GM12878 (cell line): ENCODE results near the gene NRXN3. TPM values are rescaled to one million over a fixed set of nuclear protein-coding genes. Genes with fewer than 3 reads are reported as not detected.

Experiments
- ATAC-seq: fragments of 200-7000 bp; cut with Tn5 transposase; 3 replicates; pipeline ENCODE4 v1.9.1; 2020; ENCODE audit warnings: mild to moderate bottlenecking, moderate library complexity
- BruUV-seq: library from RNA; stranded (reverse); fragments of 400-500 nt; replicated peaks from 2 replicates; lab custom pipeline; 2021; lab: Mats Ljungman, UMichigan
- CTCF ChIA-PET: fragments of 300-600 bp; sonication (Branson Sonifier 250); formaldehyde crosslinking; extraction: SDS; loops from one replicate; lab custom pipeline; 2021; ENCODE audit warnings: inconsistent platforms; lab: Yijun Ruan, JAX
- POLR2A ChIA-PET: fragments of 350-600 bp; formaldehyde crosslinking; extraction: SDS; loops from one replicate; lab custom pipeline; 2021; ENCODE audit warnings: inconsistent platforms; lab: Charles Lee
- RAD21 ChIA-PET: fragments of 300-600 bp; sonication (Branson Sonifier 250); formaldehyde crosslinking; loops from one replicate; lab custom pipeline; 2023; ENCODE audit warnings: antibody characterized with exemption; ENCODE audit not compliant: unreplicated experiment; lab: Charles Lee
- SMC1A ChIA-PET: fragments of 300-600 bp; sonication (Branson Sonifier 250); formaldehyde crosslinking; loops from one replicate; lab custom pipeline; 2023; ENCODE audit not compliant: unreplicated experiment, uncharacterized antibody; lab: Charles Lee
- DNase-seq: peaks from one replicate; pipeline ENCODE4 v3.0.0-alpha.2; 2011; ENCODE audit warnings: low read depth, low spot score
- FAIRE-seq: peaks from 3 replicates; lab custom pipeline; 2011; peaks lifted over from hg19 to GRCh38; lab: Jason Lieb, UNC
- H2AFZ ChIP-seq: 2 replicates; pipeline ENCODE4 v1.6.0; 2011; ENCODE audit warnings: low read depth, low read length, control low read depth; ENCODE audit not compliant: control insufficient read depth
- H3K27ac ChIP-seq: 2 replicates; pipeline ENCODE4 v1.5.1; 2011; ENCODE audit warnings: control low read depth; ENCODE audit not compliant: control insufficient read depth, insufficient read depth
- H3K27me3 ChIP-seq, 2 experiments: replicated peaks in 1 of 2; 2 replicates each; pipeline versions ENCODE4 v1.6.0 to v1.6.1; 2011; ENCODE audit warnings: low read length in 1 of 2; ENCODE audit not compliant: control insufficient read depth in 2 of 2, insufficient read depth in 2 of 2
- H3K36me3 ChIP-seq, 2 experiments: 2 replicates each; pipeline ENCODE4 v1.5.1; 2011; ENCODE audit warnings: low read length in 1 of 2; ENCODE audit not compliant: control insufficient read depth in 2 of 2, insufficient read depth in 2 of 2
- H3K4me1 ChIP-seq: 2 replicates; pipeline ENCODE4 v1.6.1; 2011; ENCODE audit warnings: mild to moderate bottlenecking, low read length, moderate library complexity, mixed read lengths; ENCODE audit not compliant: control insufficient read depth, insufficient read depth
- H3K4me2 ChIP-seq: 2 replicates; pipeline ENCODE4 v1.6.0; 2011; ENCODE audit warnings: control low read depth; ENCODE audit not compliant: control insufficient read depth, insufficient read depth
- H3K4me3 ChIP-seq: fragments of 200-600 bp; sonication (generic); 2 replicates; pipeline ENCODE4 v1.5.1; 2016
- H3K79me2 ChIP-seq: 2 replicates; pipeline ENCODE4 v1.6.0; 2011; ENCODE audit warnings: low read length; ENCODE audit not compliant: control insufficient read depth, insufficient read depth
- H3K9ac ChIP-seq: 2 replicates; pipeline ENCODE4 v1.8.0; 2011; ENCODE audit warnings: low read length, control low read depth, mixed read lengths; ENCODE audit not compliant: control insufficient read depth, insufficient read depth
- H3K9me3 ChIP-seq: replicated peaks from 3 replicates; pipeline ENCODE4 v1.5.1; 2011; ENCODE audit warnings: mild to moderate bottlenecking, low read length; ENCODE audit not compliant: control insufficient read depth, insufficient read depth
- H4K20me1 ChIP-seq: 2 replicates; pipeline ENCODE4 v1.6.0; 2011; ENCODE audit not compliant: control insufficient read depth, insufficient read depth
- EED ChIP-seq: sonication (generic); IDR thresholded peaks from 2 replicates; pipeline ENCODE4 v1.6.1; 2016; ENCODE audit warnings: antibody characterized with exemption, low read depth
- GATAD2B ChIP-seq: fragments of 450-650 bp; conservative IDR thresholded peaks from 2 replicates; pipeline ENCODE4 v1.6.1; 2017; ENCODE audit warnings: low read depth, mild to moderate bottlenecking, moderate library complexity
- HDAC6 ChIP-seq: fragments of 200-600 bp; sonication (generic); IDR thresholded peaks from one replicate; pipeline ENCODE4 v1.8.0; 2017; ENCODE audit warnings: antibody characterized with exemption; ENCODE audit not compliant: unreplicated experiment
- IRF4 ChIP-seq: IDR thresholded peaks from 2 replicates; pipeline ENCODE4 v1.6.1; 2011; ENCODE audit warnings: low read depth, low read length
- KAT2A ChIP-seq: conservative IDR thresholded peaks from 2 replicates; pipeline ENCODE4 v1.6.1; 2011; ENCODE audit warnings: low read depth, low read length; ENCODE audit not compliant: control insufficient read depth
- MXI1 ChIP-seq: fragments of 150-350 bp; IDR thresholded peaks from 2 replicates; pipeline ENCODE4 v1.6.1; 2011; ENCODE audit warnings: low read depth, mild to moderate bottlenecking, inconsistent platforms, low read length, improper control_type of control experiment
- NFXL1 ChIP-seq: fragments of 450-650 bp; IDR thresholded peaks from 2 replicates; pipeline ENCODE4 v1.6.1; 2017; ENCODE audit warnings: antibody characterized with exemption, mild to moderate bottlenecking, borderline replicate concordance
- RCOR1 ChIP-seq: conservative IDR thresholded peaks from 2 replicates; pipeline ENCODE4 v1.6.1; 2012; ENCODE audit warnings: low read depth, low read length, improper control_type of control experiment
- SIN3A ChIP-seq: IDR thresholded peaks from 2 replicates; pipeline ENCODE4 v1.6.1; 2012; ENCODE audit warnings: low read depth, low read length, improper control_type of control experiment
- ZNF24 ChIP-seq: fragments of 450-650 bp; IDR thresholded peaks from 2 replicates; pipeline ENCODE4 v1.6.1; 2017; ENCODE audit warnings: antibody characterized with exemption, mild to moderate bottlenecking
- ZNF274 ChIP-seq: IDR thresholded peaks from one replicate; pipeline ENCODE4 v1.8.0; 2011; ENCODE audit not compliant: insufficient read length, insufficient read depth
- ZZZ3 ChIP-seq: IDR thresholded peaks from 2 replicates; pipeline ENCODE4 v1.6.1; 2011; ENCODE audit warnings: low read depth; ENCODE audit not compliant: control insufficient read depth, insufficient read length
- WGBS: methylation state at CpG from one replicate; pipeline ENCODE4 v1.1.6; 2016; ENCODE audit warnings: low lambda C conversion rate; ENCODE audit not compliant: insufficient replicate concordance, insufficient coverage; ENCODE audit errors: missing lambda C conversion rate; 5-methylcytosine and 5-hydroxymethylcytosine counted together
- in situ Hi-C: fragments of 300-500 bp; cut with MboI; formaldehyde crosslinking; loops from 9 replicates; pipeline ENCODE4 v1.14.3; 2018; ENCODE audit warnings: mixed read lengths
- intact Hi-C: fragments of 100-400 bp; cut with micrococcal nuclease; formaldehyde crosslinking; loops from one replicate; pipeline ENCODE4 v1.14.2; 2022; ENCODE audit not compliant: unreplicated experiment
- polyA plus RNA-seq, 11 experiments: library from polyadenylated mRNA; depleted of rRNA in 4 of 11; unstranded in 6 of 11; stranded (reverse) in 5 of 11; fragments of >200 nt; fragmentation: Nextera tagmentation in 4 of 11; fragmentation: Illumina TruSeq in 1 of 11; extraction: Ambion mirVana in 4 of 11; extraction: Trizol in 1 of 11; gene quantifications; 1 replicate in 1 of 11; 2 replicates in 10 of 11; pipeline versions ENCODE4 v1.2.1 to v1.2.3, GENCODE V29; 2011 to 2016; ENCODE audit warnings: inconsistent platforms in 2 of 11, missing spikeins in 2 of 11, low read depth in 1 of 11
- total RNA-seq, 4 experiments: library from RNA; depleted of rRNA in 3 of 4; stranded (reverse); fragments of >200 nt in 3 of 4; fragmentation: Illumina TruSeq in 1 of 4; extraction: Trizol in 1 of 4; gene quantifications; 2 replicates each; pipeline versions ENCODE4 v1.2.1 to v1.2.3, GENCODE V29; 2013 to 2021
- TF ChIP-seq, protein P1 (sequence below), 3 experiments: IDR thresholded peaks in 2 of 3; conservative IDR thresholded peaks in 1 of 3; 2 replicates each; pipeline ENCODE4 v1.5.1; 2011; ENCODE audit warnings: low read depth in 3 of 3, low read length in 3 of 3, mild to moderate bottlenecking in 3 of 3, control low read depth in 2 of 3, moderate library complexity in 2 of 3, inconsistent platforms in 1 of 3, mixed read lengths in 1 of 3; ENCODE audit not compliant: control insufficient read depth in 2 of 3, insufficient read depth in 1 of 3; ENCODE audit errors: extremely low read depth in 1 of 3
- TF ChIP-seq, protein P2 (sequence below): fragments of 450-650 bp; IDR thresholded peaks from 2 replicates; pipeline ENCODE4 v1.6.1; 2017; ENCODE audit warnings: mild to moderate bottlenecking, low read depth, inconsistent platforms; ENCODE audit not compliant: poor library complexity, severe bottlenecking
- TF ChIP-seq, protein P3 (sequence below): fragments of 450-650 bp; IDR thresholded peaks from 2 replicates; pipeline ENCODE4 v1.6.1; 2017; ENCODE audit warnings: mild to moderate bottlenecking, moderate library complexity

NRXN3 gene
- total and polyA plus RNA-seq, 10 of the 15 experiments (the other 5 are each of a cell fraction or from before 2014, with no cell fraction given), result 0.52 to 3.3 (median 1.4) TPM

DNA sequence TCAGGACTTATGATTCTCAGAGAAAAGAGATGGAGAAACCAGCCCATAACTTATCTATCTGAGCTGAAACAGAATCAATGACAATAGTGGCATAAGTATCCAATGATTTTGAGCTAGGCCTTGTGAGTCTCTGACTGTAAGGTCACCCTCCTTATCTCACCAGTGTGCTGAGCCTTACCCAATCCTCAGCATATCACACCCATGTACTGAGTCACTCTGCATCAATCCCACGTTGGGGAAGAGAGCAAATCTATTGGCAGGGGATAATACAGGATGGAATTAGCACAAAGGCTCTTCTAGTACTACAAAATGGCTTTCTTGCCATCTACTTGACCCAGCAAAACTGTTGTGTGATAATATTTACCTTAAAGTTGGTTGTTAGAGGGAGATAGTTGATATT lies 997.8 kb downstream of the NRXN3 start:
- intact Hi-C loops, result no loop called here
- TF ChIP-seq RCOR1, result no peak
- TF ChIP-seq ZNF24, result no peak
- TF ChIP-seq, protein P1, sequence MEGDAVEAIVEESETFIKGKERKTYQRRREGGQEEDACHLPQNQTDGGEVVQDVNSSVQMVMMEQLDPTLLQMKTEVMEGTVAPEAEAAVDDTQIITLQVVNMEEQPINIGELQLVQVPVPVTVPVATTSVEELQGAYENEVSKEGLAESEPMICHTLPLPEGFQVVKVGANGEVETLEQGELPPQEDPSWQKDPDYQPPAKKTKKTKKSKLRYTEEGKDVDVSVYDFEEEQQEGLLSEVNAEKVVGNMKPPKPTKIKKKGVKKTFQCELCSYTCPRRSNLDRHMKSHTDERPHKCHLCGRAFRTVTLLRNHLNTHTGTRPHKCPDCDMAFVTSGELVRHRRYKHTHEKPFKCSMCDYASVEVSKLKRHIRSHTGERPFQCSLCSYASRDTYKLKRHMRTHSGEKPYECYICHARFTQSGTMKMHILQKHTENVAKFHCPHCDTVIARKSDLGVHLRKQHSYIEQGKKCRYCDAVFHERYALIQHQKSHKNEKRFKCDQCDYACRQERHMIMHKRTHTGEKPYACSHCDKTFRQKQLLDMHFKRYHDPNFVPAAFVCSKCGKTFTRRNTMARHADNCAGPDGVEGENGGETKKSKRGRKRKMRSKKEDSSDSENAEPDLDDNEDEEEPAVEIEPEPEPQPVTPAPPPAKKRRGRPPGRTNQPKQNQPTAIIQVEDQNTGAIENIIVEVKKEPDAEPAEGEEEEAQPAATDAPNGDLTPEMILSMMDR (IDR thresholded peaks at IDR 0.05 in 2 of 3, conservative IDR thresholded peaks at IDR 0.05 in 1 of 3; ENCODE audit: control insufficient read depth in 2 of 3, extremely low read depth in 1 of 3, insufficient read depth in 1 of 3, low read depth in 3 of 3, low read length in 3 of 3), result no peak
- TF ChIP-seq EED, result no peak
- TF ChIP-seq, protein P2, sequence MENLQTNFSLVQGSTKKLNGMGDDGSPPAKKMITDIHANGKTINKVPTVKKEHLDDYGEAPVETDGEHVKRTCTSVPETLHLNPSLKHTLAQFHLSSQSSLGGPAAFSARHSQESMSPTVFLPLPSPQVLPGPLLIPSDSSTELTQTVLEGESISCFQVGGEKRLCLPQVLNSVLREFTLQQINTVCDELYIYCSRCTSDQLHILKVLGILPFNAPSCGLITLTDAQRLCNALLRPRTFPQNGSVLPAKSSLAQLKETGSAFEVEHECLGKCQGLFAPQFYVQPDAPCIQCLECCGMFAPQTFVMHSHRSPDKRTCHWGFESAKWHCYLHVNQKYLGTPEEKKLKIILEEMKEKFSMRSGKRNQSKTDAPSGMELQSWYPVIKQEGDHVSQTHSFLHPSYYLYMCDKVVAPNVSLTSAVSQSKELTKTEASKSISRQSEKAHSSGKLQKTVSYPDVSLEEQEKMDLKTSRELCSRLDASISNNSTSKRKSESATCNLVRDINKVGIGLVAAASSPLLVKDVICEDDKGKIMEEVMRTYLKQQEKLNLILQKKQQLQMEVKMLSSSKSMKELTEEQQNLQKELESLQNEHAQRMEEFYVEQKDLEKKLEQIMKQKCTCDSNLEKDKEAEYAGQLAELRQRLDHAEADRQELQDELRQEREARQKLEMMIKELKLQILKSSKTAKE, result no peak
- TF ChIP-seq KAT2A, result no peak
- TF ChIP-seq GATAD2B, result no peak
- no peak for TF ChIP-seq MXI1
- TF ChIP-seq NFXL1, result no peak
- no peak for TF ChIP-seq ZZZ3
- no peak for TF ChIP-seq IRF4
- TF ChIP-seq, protein P3, sequence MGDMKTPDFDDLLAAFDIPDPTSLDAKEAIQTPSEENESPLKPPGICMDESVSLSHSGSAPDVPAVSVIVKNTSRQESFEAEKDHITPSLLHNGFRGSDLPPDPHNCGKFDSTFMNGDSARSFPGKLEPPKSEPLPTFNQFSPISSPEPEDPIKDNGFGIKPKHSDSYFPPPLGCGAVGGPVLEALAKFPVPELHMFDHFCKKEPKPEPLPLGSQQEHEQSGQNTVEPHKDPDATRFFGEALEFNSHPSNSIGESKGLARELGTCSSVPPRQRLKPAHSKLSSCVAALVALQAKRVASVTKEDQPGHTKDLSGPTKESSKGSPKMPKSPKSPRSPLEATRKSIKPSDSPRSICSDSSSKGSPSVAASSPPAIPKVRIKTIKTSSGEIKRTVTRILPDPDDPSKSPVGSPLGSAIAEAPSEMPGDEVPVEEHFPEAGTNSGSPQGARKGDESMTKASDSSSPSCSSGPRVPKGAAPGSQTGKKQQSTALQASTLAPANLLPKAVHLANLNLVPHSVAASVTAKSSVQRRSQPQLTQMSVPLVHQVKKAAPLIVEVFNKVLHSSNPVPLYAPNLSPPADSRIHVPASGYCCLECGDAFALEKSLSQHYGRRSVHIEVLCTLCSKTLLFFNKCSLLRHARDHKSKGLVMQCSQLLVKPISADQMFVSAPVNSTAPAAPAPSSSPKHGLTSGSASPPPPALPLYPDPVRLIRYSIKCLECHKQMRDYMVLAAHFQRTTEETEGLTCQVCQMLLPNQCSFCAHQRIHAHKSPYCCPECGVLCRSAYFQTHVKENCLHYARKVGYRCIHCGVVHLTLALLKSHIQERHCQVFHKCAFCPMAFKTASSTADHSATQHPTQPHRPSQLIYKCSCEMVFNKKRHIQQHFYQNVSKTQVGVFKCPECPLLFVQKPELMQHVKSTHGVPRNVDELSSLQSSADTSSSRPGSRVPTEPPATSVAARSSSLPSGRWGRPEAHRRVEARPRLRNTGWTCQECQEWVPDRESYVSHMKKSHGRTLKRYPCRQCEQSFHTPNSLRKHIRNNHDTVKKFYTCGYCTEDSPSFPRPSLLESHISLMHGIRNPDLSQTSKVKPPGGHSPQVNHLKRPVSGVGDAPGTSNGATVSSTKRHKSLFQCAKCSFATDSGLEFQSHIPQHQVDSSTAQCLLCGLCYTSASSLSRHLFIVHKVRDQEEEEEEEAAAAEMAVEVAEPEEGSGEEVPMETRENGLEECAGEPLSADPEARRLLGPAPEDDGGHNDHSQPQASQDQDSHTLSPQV, result no peak
- TF ChIP-seq HDAC6, result no peak
- no peak for TF ChIP-seq SIN3A
- no peak for TF ChIP-seq ZNF274
- Histone ChIP-seq H3K27me3 (no peaks in the 10 kb centered on the region), H3K9me3 (no peaks in the 10 kb centered on the region), H3K4me1 (no peaks in the 10 kb centered on the region), H2AFZ (no peak overlapping the region), H3K27ac (no peak overlapping the region), H4K20me1 (no peaks in the 10 kb centered on the region), H3K9ac (no peak overlapping the region), H3K4me3 (no peak overlapping the region), H3K79me2 (no peaks in the 10 kb centered on the region), H3K36me3 (no peaks in the 10 kb centered on the region), H3K4me2 (no peak overlapping the region)
- in situ Hi-C loops, result no loop called here
- SMC1A ChIA-PET, result no interaction called here
- BruUV-seq, result no TSS peak
- ATAC-seq (no peak), DNase-seq (no peak), FAIRE-seq (no peak)
- CTCF ChIA-PET, result no interaction called here
- RAD21 ChIA-PET, result no interaction called here
- 0% methylated on average over 1 of the region's 1 CpG for WGBS
- POLR2A ChIA-PET, result no interaction called here
